Psoas muscle (tissue), 8 donors: ENCODE results near the gene SPSB3. TPM values are rescaled to one million over a fixed set of nuclear protein-coding genes. Genes with fewer than 3 reads are reported as not detected.

ENCODE experiments used
- ATAC-seq, 4 donors: fragments of 200-7000 bp; cut with Tn5 transposase; one replicate each; pipeline ENCODE4 v1.9.1; 2020; ENCODE audit warnings: moderate library complexity in 3 of 4, mild to moderate bottlenecking in 2 of 4
- DNase-seq, 2 donors: peaks; one replicate each; pipeline ENCODE4 v3.0.0-alpha.2; 2020
- H3K27ac ChIP-seq: fragments of 200-600 bp; one replicate; pipeline ENCODE4 v1.8.0; 2022
- H3K27me3 ChIP-seq, 3 donors: fragments of 200-600 bp in 1 of 3; one replicate each; pipeline versions ENCODE4 v1.6.1 to v1.8.0; 2013 to 2022; ENCODE audit warnings: low read length in 2 of 3, mild to moderate bottlenecking in 2 of 3, moderate library complexity in 1 of 3; ENCODE audit not compliant: insufficient read depth in 3 of 3
- H3K36me3 ChIP-seq, 2 donors: fragments of 200-600 bp in 1 of 2; one replicate each; pipeline versions ENCODE4 v1.6.1 to v1.8.0; 2013 to 2022; ENCODE audit warnings: low read depth in 1 of 2, mild to moderate bottlenecking in 1 of 2, moderate library complexity in 1 of 2; ENCODE audit not compliant: insufficient read depth in 1 of 2
- H3K4me1 ChIP-seq: fragments of 200-600 bp; one replicate; pipeline ENCODE4 v1.8.0; 2022
- H3K4me3 ChIP-seq: fragments of 200-600 bp; one replicate; pipeline ENCODE4 v1.8.0; 2022; ENCODE audit warnings: mild to moderate bottlenecking
- H3K9me3 ChIP-seq: fragments of 200-600 bp; one replicate; pipeline ENCODE4 v1.8.0; 2022
- WGBS, 3 donors: extraction: QIAGEN DNeasy Blood & Tissue Kit; methylation state at CpG; one replicate each; pipeline versions ENCODE4 v1.1.6 to v1.1.7; 2013; 5-methylcytosine and 5-hydroxymethylcytosine counted together
- intact Hi-C, 2 donors: fragments of 100-400 bp; cut with DNase I; formaldehyde crosslinking; loops; one replicate each; pipeline versions ENCODE4 v1.11.0 to v1.14.2; 2022
- polyA plus RNA-seq, 3 donors: library from polyadenylated mRNA; stranded (reverse); fragments of 200-250 nt; gene quantifications; one replicate each; pipeline ENCODE4 v1.2.3, GENCODE V29; 2013
- total RNA-seq, 4 donors: library from RNA; stranded (reverse); fragmentation: NEBNext Ultra II Directional in 2 of 4; extraction: Animal tissue kit (Norgen Biotek cat#: 25700) in 2 of 4; gene quantifications; one replicate each; pipeline versions ENCODE4 v1.2.1 to v1.2.4, GENCODE V29; 2021 to 2023
- TF ChIP-seq, protein P1 (sequence below): fragments of 200-600 bp; IDR thresholded peaks from one replicate; pipeline ENCODE4 v1.8.0; 2022; ENCODE audit warnings: antibody characterized with exemption
- donor health status: healthy with polysubstance abuse.
- donor health status: DM: no; HTN: no; CAD: no; lungs with moderate emphysema.
- donor health status: Bipolar disorder and iron deficiency.
- donor health status: healthy.
- donor health status: DM: yes; HTN: yes; CAD: no.
- donor health status: DM: no; HTN: no; CAD: no.
- donor health status: DM: no; HTN: no; CAD: no.
- donor health status: DM: yes; HTN: yes; CAD: no.

The SPSB3 gene
- total and polyA plus RNA-seq, 7 donors: 26.3 to 108 (median 54.9) TPM

GRCh38 chr16:1731073-1731472 lies 51.3 kb downstream of the SPSB3 start:
- intact Hi-C loops: no loop called here
- no peaks in the 10 kb centered on the region for H3K4me1 ChIP-seq
- TF ChIP-seq, protein P1, sequence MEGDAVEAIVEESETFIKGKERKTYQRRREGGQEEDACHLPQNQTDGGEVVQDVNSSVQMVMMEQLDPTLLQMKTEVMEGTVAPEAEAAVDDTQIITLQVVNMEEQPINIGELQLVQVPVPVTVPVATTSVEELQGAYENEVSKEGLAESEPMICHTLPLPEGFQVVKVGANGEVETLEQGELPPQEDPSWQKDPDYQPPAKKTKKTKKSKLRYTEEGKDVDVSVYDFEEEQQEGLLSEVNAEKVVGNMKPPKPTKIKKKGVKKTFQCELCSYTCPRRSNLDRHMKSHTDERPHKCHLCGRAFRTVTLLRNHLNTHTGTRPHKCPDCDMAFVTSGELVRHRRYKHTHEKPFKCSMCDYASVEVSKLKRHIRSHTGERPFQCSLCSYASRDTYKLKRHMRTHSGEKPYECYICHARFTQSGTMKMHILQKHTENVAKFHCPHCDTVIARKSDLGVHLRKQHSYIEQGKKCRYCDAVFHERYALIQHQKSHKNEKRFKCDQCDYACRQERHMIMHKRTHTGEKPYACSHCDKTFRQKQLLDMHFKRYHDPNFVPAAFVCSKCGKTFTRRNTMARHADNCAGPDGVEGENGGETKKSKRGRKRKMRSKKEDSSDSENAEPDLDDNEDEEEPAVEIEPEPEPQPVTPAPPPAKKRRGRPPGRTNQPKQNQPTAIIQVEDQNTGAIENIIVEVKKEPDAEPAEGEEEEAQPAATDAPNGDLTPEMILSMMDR: no peak
- peaks cover 0 to 73% of the 10 kb centered on the region in 2 donors for H3K36me3 ChIP-seq
- H3K9me3 ChIP-seq: no peaks in the 10 kb centered on the region
- H3K4me3 ChIP-seq: no peak overlapping the region
- WGBS, 3 donors: 85 to 96% (median 91%) methylated on average over 7 of the region's 7 CpGs
- DNase-seq (no peak), ATAC-seq (no peak)
- H3K27ac ChIP-seq: no peak overlapping the region
- H3K27me3 ChIP-seq: no peaks in the 10 kb centered on the region

- Histone ChIP-seq H3K27me3 (no peaks in the 10 kb centered on the region), H3K9me3 (no peaks in the 10 kb centered on the region), H3K36me3 (peaks cover 0 to 83% of the 10 kb centered on the region in 2 donors), H3K4me1 (no peaks in the 10 kb centered on the region), H3K27ac (no peak overlapping the region), H3K4me3 (no peak overlapping the region)
- DNase-seq (no peak), ATAC-seq (no peak)
- 92 to 94% (median 94%) methylated on average over 35 of the region's 35 CpGs for WGBS, 3 donors
- intact Hi-C loops: no loop called here
- TF ChIP-seq, protein P1: no peak
Measured at GRCh38 chr16:1729445-1729844, 52.9 kb downstream of the SPSB3 start.

- Histone ChIP-seq H3K9me3 (no peaks in the 10 kb centered on the region), H3K4me3 (no peak overlapping the region), H3K4me1 (no peaks in the 10 kb centered on the region), H3K36me3 (peaks cover 0 to 81% of the 10 kb centered on the region in 2 donors), H3K27ac (no peak overlapping the region), H3K27me3 (no peaks in the 10 kb centered on the region)
- intact Hi-C loops: no loop called here
- ATAC-seq (no peak), DNase-seq (no peak)
- TF ChIP-seq, protein P1: no peak
- WGBS, 3 donors: 96 to 98% (median 96%) methylated on average over 18 of the region's 18 CpGs
Measured at GRCh38 chr16:1729026-1729425, 53.3 kb downstream of the SPSB3 start.

GRCh38 chr16:1727651-1728624 lies 54.4 kb downstream of the SPSB3 start:
- no peaks in the 10 kb centered on the region for H3K27me3 ChIP-seq
- H3K27ac ChIP-seq: no peak overlapping the region
- peaks cover 0 to 70% of the 10 kb centered on the region in 2 donors for H3K36me3 ChIP-seq
- H3K4me1 ChIP-seq: peaks cover 9% of the 10 kb centered on the region
- DNase-seq: no peak
- intact Hi-C loops: no loop called here
- WGBS, 3 donors: 86 to 90% (median 89%) methylated on average over 35 to 37 of the region's 37 CpGs
- no peak overlapping the region for H3K4me3 ChIP-seq
- TF ChIP-seq, protein P1: no peak
- H3K9me3 ChIP-seq: no peaks in the 10 kb centered on the region
- no peak for ATAC-seq

Other genes starting within 250 kb of the SPSB3 start
- 10 to 100 TPM in 2 of 4 donors, 1 to 10 TPM in 2; 7.5 to 21.7 (median 10.2) TPM for gene TMEM204, start 248.9 kb downstream of the SPSB3 start, total RNA-seq
- 10 to 100 TPM; 11.8 to 22.3 (median 12.0) TPM for gene TMEM204, start 248.9 kb downstream of the SPSB3 start, polyA plus RNA-seq
- 1 to 10 TPM; 3.0 to 5.0 (median 4.2) TPM for gene IFT140, start 170.5 kb downstream of the SPSB3 start, total RNA-seq
- 1 to 10 TPM; 2.6 to 3.9 (median 3.0) TPM for gene IFT140, start 170.5 kb downstream of the SPSB3 start, polyA plus RNA-seq
- gene CRAMP1, start 170.2 kb downstream of the SPSB3 start, total RNA-seq: 10 to 100 TPM in 2 of 4 donors, 1 to 10 TPM in 2; 7.6 to 13.1 (median 10.5) TPM
- 1 to 10 TPM; 3.3 to 8.6 (median 3.8) TPM for gene CRAMP1, start 170.2 kb downstream of the SPSB3 start, polyA plus RNA-seq
- 10 to 100 TPM; 21.4 to 30.6 (median 25.1) TPM for gene JPT2, start 104.3 kb downstream of the SPSB3 start, total RNA-seq
- gene JPT2, start 104.3 kb downstream of the SPSB3 start, polyA plus RNA-seq: 10 to 100 TPM; 14.4 to 27.7 (median 14.6) TPM
- gene MAPK8IP3, start 76.4 kb downstream of the SPSB3 start, total RNA-seq: 10 to 100 TPM; 22.6 to 31.6 (median 24.9) TPM
- 10 to 100 TPM; 11.7 to 17.0 (median 13.4) TPM for gene MAPK8IP3, start 76.4 kb downstream of the SPSB3 start, polyA plus RNA-seq
- 10 to 100 TPM in 3 of 4 donors, 1 to 10 TPM in 1; 9.9 to 23.8 (median 13.8) TPM for gene NME3, start 11.0 kb downstream of the SPSB3 start, total RNA-seq
- 10 to 100 TPM; 18.8 to 27.1 (median 22.4) TPM for gene NME3, start 11.0 kb downstream of the SPSB3 start, polyA plus RNA-seq
- 10 to 100 TPM in 1 of 4 donors, 1 to 10 TPM in 3; 4.3 to 11.3 (median 5.9) TPM for gene EME2, start 9.8 kb downstream of the SPSB3 start, total RNA-seq
- gene EME2, start 9.8 kb downstream of the SPSB3 start, polyA plus RNA-seq: 1 to 10 TPM; 2.6 to 5.2 (median 4.5) TPM
- gene MRPS34, start 9.4 kb downstream of the SPSB3 start, total RNA-seq: 10 to 100 TPM; 56.3 to 75.1 (median 71.4) TPM
- 100 to 1,000 TPM in 2 of 3 donors, 10 to 100 TPM in 1; 85.6 to 172 (median 138) TPM for gene MRPS34, start 9.4 kb downstream of the SPSB3 start, polyA plus RNA-seq
- 10 to 100 TPM; 34.7 to 44.7 (median 38.5) TPM for gene NUBP2, start 389 bp upstream of the SPSB3 start, total RNA-seq
- gene NUBP2, start 389 bp upstream of the SPSB3 start, polyA plus RNA-seq: 10 to 100 TPM; 61.9 to 96.0 (median 76.1) TPM
- gene IGFALS, start 11.1 kb upstream of the SPSB3 start, total RNA-seq: under 1 TPM in 1 of 4 donors, not detected in 3; 0.22 TPM
- gene IGFALS, start 11.1 kb upstream of the SPSB3 start, polyA plus RNA-seq: under 1 TPM; 0.12 to 0.38 (median 0.14) TPM
- gene HAGH, start 44.3 kb upstream of the SPSB3 start, total RNA-seq: 100 to 1,000 TPM; 123 to 167 (median 157) TPM
- 100 to 1,000 TPM; 112 to 277 (median 186) TPM for gene HAGH, start 44.3 kb upstream of the SPSB3 start, polyA plus RNA-seq
- gene FAHD1, start 44.6 kb upstream of the SPSB3 start, total RNA-seq: 10 to 100 TPM; 23.2 to 28.1 (median 24.1) TPM
- gene FAHD1, start 44.6 kb upstream of the SPSB3 start, polyA plus RNA-seq: 10 to 100 TPM; 27.0 to 63.8 (median 30.2) TPM
- not detected for gene MEIOB, start 89.6 kb upstream of the SPSB3 start, total RNA-seq
- gene MEIOB, start 89.6 kb upstream of the SPSB3 start, polyA plus RNA-seq: not detected
- not detected for gene HS3ST6, start 135.8 kb upstream of the SPSB3 start, total RNA-seq
- gene HS3ST6, start 135.8 kb upstream of the SPSB3 start, polyA plus RNA-seq: not detected
- gene MSRB1, start 160.6 kb upstream of the SPSB3 start, total RNA-seq: 10 to 100 TPM; 44.2 to 65.3 (median 53.2) TPM
- 10 to 100 TPM; 50.4 to 83.4 (median 76.1) TPM for gene MSRB1, start 160.6 kb upstream of the SPSB3 start, polyA plus RNA-seq
- 100 to 1,000 TPM; 205 to 296 (median 233) TPM for gene RPL3L, start 172.1 kb upstream of the SPSB3 start, total RNA-seq
- gene RPL3L, start 172.1 kb upstream of the SPSB3 start, polyA plus RNA-seq: 100 to 1,000 TPM; 116 to 315 (median 188) TPM
- gene NDUFB10, start 177.0 kb upstream of the SPSB3 start, total RNA-seq: 100 to 1,000 TPM; 350 to 465 (median 373) TPM
- gene NDUFB10, start 177.0 kb upstream of the SPSB3 start, polyA plus RNA-seq: 100 to 1,000 TPM; 753 to 870 (median 797) TPM
- 1,000 to 10,000 TPM; 1,044 to 1,902 (median 1,426) TPM for gene RPS2, start 182.3 kb upstream of the SPSB3 start, total RNA-seq
- gene RPS2, start 182.3 kb upstream of the SPSB3 start, polyA plus RNA-seq: 1,000 to 10,000 TPM; 2,097 to 3,940 (median 2,652) TPM
- not detected for gene RNF151, start 184.3 kb upstream of the SPSB3 start, total RNA-seq
- not detected for gene RNF151, start 184.3 kb upstream of the SPSB3 start, polyA plus RNA-seq
- 10 to 100 TPM; 31.5 to 41.8 (median 40.7) TPM for gene TBL3, start 189.5 kb upstream of the SPSB3 start, total RNA-seq
- 10 to 100 TPM; 51.6 to 78.0 (median 55.8) TPM for gene TBL3, start 189.5 kb upstream of the SPSB3 start, polyA plus RNA-seq
- gene NOXO1, start 198.9 kb upstream of the SPSB3 start, total RNA-seq: under 1 TPM in 1 of 4 donors, not detected in 3; 0.20 TPM
- under 1 TPM; 0.27 to 0.77 (median 0.39) TPM for gene NOXO1, start 198.9 kb upstream of the SPSB3 start, polyA plus RNA-seq
- gene GFER, start 201.6 kb upstream of the SPSB3 start, total RNA-seq: 10 to 100 TPM; 18.9 to 34.2 (median 28.4) TPM
- 10 to 100 TPM; 40.0 to 53.2 (median 43.5) TPM for gene GFER, start 201.6 kb upstream of the SPSB3 start, polyA plus RNA-seq
- gene SYNGR3, start 207.4 kb upstream of the SPSB3 start, total RNA-seq: under 1 TPM in 3 of 4 donors, not detected in 1; 0.24 to 0.52 (median 0.25) TPM
- gene SYNGR3, start 207.4 kb upstream of the SPSB3 start, polyA plus RNA-seq: under 1 TPM; 0.24 to 0.85 (median 0.25) TPM
- 10 to 100 TPM; 27.4 to 46.6 (median 44.8) TPM for gene ZNF598, start 227.2 kb upstream of the SPSB3 start, total RNA-seq
- 10 to 100 TPM; 35.6 to 58.8 (median 51.9) TPM for gene ZNF598, start 227.2 kb upstream of the SPSB3 start, polyA plus RNA-seq
- under 1 TPM in 1 of 4 donors, not detected in 3; 0.66 TPM for gene NPW, start 237.2 kb upstream of the SPSB3 start, total RNA-seq
- under 1 TPM in 2 of 3 donors, not detected in 1; 0.14 to 0.43 TPM for gene NPW, start 237.2 kb upstream of the SPSB3 start, polyA plus RNA-seq
- gene NHERF2, start 244.3 kb upstream of the SPSB3 start, total RNA-seq: 100 to 1,000 TPM in 1 of 4 donors, 10 to 100 TPM in 3; 61.6 to 156 (median 90.4) TPM
- 10 to 100 TPM; 76.4 to 90.8 (median 86.2) TPM for gene NHERF2, start 244.3 kb upstream of the SPSB3 start, polyA plus RNA-seq